HG03025 (cell line): Measurements from ENCODE around the gene NKD2.
"Not testable (repeated sequence)": the region's sequence is repeated elsewhere in the genome, so short reads cannot be mapped to it uniquely, and the experiment has no call there.

Source experiments
- ATAC-seq: cut with Tn5 transposase; IDR thresholded peaks from one replicate; pipeline ENCODE4 v1.9.1; 2021; ENCODE audit warnings: mild to moderate bottlenecking, moderate library complexity; ENCODE audit not compliant: unreplicated experiment, low FRiP score

The NKD2 gene

GRCh38 chr5:999724-1000123 lies 8.9 kb upstream of the NKD2 start:
- no peak for ATAC-seq

GRCh38 chr5:1000329-1000728 lies 8.3 kb upstream of the NKD2 start:
- ATAC-seq, result no peak

- not testable (repeated sequence) for ATAC-seq
Observed at GRCh38 chr5:1000831-1001230, 7.8 kb upstream of the NKD2 start.

GRCh38 chr5:1001406-1002270 lies 7.0 kb upstream of the NKD2 start:
- ATAC-seq, result no peak

- ATAC-seq, result no peak
Observed at GRCh38 chr5:1002271-1002546, 6.4 kb upstream of the NKD2 start.

- no peak for ATAC-seq
Observed at GRCh38 chr5:1002836-1003235, 5.8 kb upstream of the NKD2 start.

- ATAC-seq, result no peak
Observed at GRCh38 chr5:1003296-1003937, 5.2 kb upstream of the NKD2 start.

- ATAC-seq, result no peak
Observed at GRCh38 chr5:1004461-1005248, 3.9 kb upstream of the NKD2 start.

GRCh38 chr5:1005249-1005851 lies 3.3 kb upstream of the NKD2 start:
- ATAC-seq, result no peak

- no peak for ATAC-seq
Observed at GRCh38 chr5:1005904-1006655, 2.5 kb upstream of the NKD2 start.

- ATAC-seq, result no peak
Observed at GRCh38 chr5:1006656-1007071, 1.9 kb upstream of the NKD2 start.

GRCh38 chr5:1007221-1007680 lies 1.4 kb upstream of the NKD2 start:
- no peak for ATAC-seq

- no peak for ATAC-seq
Observed at GRCh38 chr5:1007681-1008450, 736 bp upstream of the NKD2 start.

- ATAC-seq, result no peak
Observed at GRCh38 chr5:1009359-1010180, 968 bp downstream of the NKD2 start.

- no peak for ATAC-seq
Observed at GRCh38 chr5:1010181-1010510, 1.5 kb downstream of the NKD2 start.

- ATAC-seq, result no peak
Observed at GRCh38 chr5:1010641-1011046, 2.0 kb downstream of the NKD2 start.

GRCh38 chr5:1011226-1011631 lies 2.6 kb downstream of the NKD2 start:
- ATAC-seq, result no peak

GRCh38 chr5:1011741-1012312 lies 3.2 kb downstream of the NKD2 start:
- ATAC-seq, result no peak
